Choroid plexus epithelial cell (primary cell): Measurements from ENCODE around the gene ZNF23.

Experiments used
- DNase-seq: peaks from one replicate; pipeline ENCODE4 v3.0.0-alpha.2; 2010; ENCODE audit warnings: low read depth
- H3K4me3 ChIP-seq: 2 replicates; pipeline ENCODE4 v1.5.1; 2011; ENCODE audit warnings: low read depth, mild to moderate bottlenecking, control low read depth, low read length, moderate library complexity
- CTCF ChIP-seq: conservative IDR thresholded peaks from 2 replicates; pipeline ENCODE4 v1.5.1; 2011; ENCODE audit warnings: low read depth, mild to moderate bottlenecking, control low read depth, inconsistent platforms, low read length, moderate library complexity

The ZNF23 gene

GRCh38 chr16:71439523-71439922, 22.5 kb downstream of the ZNF23 start:
- H3K4me3 ChIP-seq: no peak overlapping the region
- no peak for DNase-seq
- TF ChIP-seq CTCF: no peak

DNA sequence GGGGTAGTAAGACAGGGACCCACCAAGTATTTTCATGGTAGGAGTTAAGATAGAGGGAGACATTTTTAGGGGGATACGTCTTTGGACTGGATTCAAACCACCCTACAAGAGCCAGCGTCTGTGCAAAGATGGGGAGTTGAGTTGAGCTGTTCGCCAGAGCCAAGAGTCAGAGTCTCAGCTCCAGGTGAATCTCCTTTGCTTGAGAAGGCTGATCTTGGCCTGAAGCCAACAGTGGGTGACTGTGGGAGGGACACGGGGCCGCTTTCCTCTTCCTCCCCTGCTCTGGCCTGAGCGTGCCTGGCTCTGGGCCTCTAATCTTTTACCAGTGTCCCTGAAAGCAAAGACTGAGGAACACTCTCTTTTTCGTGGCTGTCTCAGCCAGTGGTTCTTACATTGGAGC, 25.6 kb downstream of the ZNF23 start:
- DNase-seq: no peak
- H3K4me3 ChIP-seq: no peak overlapping the region
- TF ChIP-seq CTCF: no peak

DNA sequence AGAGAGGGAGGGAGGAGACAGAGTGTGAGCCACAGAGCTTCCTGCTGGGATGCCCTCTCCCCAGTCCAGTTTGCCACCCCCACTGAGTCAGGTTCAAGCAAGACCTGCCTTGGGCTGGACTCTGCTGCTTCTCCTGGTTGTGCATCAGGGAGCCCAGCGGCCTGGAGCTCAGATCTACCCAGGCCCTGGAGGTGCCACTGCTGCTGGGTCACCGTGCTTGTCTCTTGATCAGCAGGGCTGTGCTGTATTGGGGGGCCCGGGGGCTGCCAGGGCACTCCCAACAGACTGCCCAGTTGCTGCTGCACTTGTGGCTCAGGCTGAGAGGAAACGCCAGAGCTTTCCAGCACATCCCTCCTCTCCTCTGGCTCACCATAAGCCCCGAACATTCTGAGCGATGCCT, 29.1 kb downstream of the ZNF23 start:
- no peak for TF ChIP-seq CTCF
- H3K4me3 ChIP-seq: no peak overlapping the region
- DNase-seq: no peak

GRCh38 chr16:71431991-71432390, 30.1 kb downstream of the ZNF23 start:
- DNase-seq: no peak
- TF ChIP-seq CTCF: no peak
- H3K4me3 ChIP-seq: no peak overlapping the region

DNA sequence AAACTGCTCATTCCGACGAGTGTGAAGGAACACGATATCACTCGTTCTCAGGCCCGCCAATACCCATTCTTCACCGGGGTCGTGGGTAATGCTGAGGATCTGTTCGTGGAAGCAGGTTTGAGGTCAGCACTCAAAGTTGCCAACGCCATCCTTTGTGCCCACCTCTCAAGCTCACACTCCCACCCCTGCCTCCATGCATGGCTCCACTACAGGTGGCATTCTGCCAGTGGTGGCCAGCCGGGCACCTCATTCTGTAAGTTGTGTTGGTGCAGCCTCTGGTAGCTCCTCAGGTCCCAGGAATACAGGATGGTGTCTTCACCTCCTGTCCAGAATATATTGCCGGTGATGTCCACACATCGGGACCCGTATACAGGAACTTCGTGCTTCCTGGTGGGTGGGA, 30.9 kb downstream of the ZNF23 start:
- no peak for TF ChIP-seq CTCF
- H3K4me3 ChIP-seq: no peak overlapping the region
- DNase-seq: no peak

GRCh38 chr16:71430744-71431143, 31.3 kb downstream of the ZNF23 start:
- no peak overlapping the region for H3K4me3 ChIP-seq
- TF ChIP-seq CTCF: no peak
- DNase-seq: no peak

- H3K4me3 ChIP-seq: no peak overlapping the region
Observed at GRCh38 chr16:71429581-71429980, 32.5 kb downstream of the ZNF23 start.

More at GRCh38 chr16:71429581-71429980, 32.5 kb downstream of the ZNF23 start:
- no peak for DNase-seq
- no peak for TF ChIP-seq CTCF
